Nephron progenitor cell (in vitro differentiated cells): ENCODE results near the gene NXF3.

Experiments used
- DNase-seq: peaks from one replicate; pipeline ENCODE4 v3.0.0; 2021
- H3K27ac Mint-ChIP-seq: 2 replicates; pipeline ENCODE4 v1.8.0; 2021; ENCODE audit warnings: mild to moderate bottlenecking, moderate library complexity, mixed read lengths
- H3K27me3 Mint-ChIP-seq: 2 replicates; pipeline ENCODE4 v1.8.0; 2021; ENCODE audit warnings: mild to moderate bottlenecking, low read depth, mixed read lengths; ENCODE audit not compliant: poor library complexity
- H3K36me3 Mint-ChIP-seq: 2 replicates; pipeline ENCODE4 v1.8.0; 2021; ENCODE audit warnings: low read depth, mixed read lengths
- H3K4me1 Mint-ChIP-seq: 2 replicates; pipeline ENCODE4 v1.8.0; 2021; ENCODE audit warnings: mixed read lengths
- H3K4me3 Mint-ChIP-seq: 2 replicates; pipeline ENCODE4 v1.8.0; 2021; ENCODE audit warnings: mild to moderate bottlenecking, moderate library complexity, mixed read lengths
- H3K9me3 Mint-ChIP-seq: 2 replicates; pipeline ENCODE4 v1.8.0; 2021; ENCODE audit warnings: mild to moderate bottlenecking, moderate library complexity, mixed read lengths
- TF ChIP-seq, protein P1 (sequence below): fragments of 200-600 bp; sonication (generic); IDR thresholded peaks from 2 replicates; pipeline ENCODE4 v1.5.0; 2021; ENCODE audit warnings: antibody characterized with exemption

Gene NXF3

DNA sequence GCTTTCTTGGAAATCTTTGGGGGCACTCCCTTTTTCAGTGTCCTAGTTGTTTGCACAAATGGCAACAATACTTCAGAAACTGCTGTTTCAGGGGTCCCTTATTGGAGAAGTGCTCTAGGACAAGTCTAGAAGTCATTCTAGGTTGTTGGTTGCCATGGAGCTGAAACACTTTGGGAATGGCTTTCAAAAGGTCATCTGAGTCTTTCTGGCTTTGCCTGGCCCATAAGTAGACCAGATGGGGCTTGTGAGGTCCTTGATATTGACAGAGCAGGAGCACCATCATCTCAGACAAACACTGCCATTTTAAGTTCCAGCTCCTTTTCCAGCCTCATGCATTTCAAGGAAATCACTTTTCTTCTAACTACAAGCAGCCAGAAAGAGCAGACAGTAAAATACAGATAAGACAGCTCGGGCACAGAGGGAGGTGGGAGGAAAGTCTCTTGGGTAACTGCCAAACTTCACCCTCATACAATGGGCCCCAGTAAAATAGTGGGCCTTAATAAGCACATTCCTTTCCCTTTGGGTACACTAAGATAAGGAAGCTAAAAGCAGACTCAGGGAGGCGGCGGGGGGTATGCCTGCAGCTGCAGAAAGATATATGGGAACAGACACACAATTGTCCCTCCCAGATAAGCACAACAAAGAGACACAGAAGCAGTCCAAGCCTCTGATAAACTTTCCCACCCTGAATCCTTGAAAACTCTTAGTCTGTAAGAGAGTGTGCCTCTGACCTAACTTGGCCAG, 8.5 kb upstream of the NXF3 start:
- Mint-ChIP-seq H3K4me1 (peaks cover 17% of the 10 kb centered on the region), H3K4me3 (no peak overlapping the region), H3K27me3 (no peaks in the 10 kb centered on the region), H3K9me3 (peaks cover 52% of the 10 kb centered on the region), H3K36me3 (no peaks in the 10 kb centered on the region), H3K27ac (peak overlapping the region; percentile 66)
- no peak for DNase-seq
- TF ChIP-seq, protein P1, sequence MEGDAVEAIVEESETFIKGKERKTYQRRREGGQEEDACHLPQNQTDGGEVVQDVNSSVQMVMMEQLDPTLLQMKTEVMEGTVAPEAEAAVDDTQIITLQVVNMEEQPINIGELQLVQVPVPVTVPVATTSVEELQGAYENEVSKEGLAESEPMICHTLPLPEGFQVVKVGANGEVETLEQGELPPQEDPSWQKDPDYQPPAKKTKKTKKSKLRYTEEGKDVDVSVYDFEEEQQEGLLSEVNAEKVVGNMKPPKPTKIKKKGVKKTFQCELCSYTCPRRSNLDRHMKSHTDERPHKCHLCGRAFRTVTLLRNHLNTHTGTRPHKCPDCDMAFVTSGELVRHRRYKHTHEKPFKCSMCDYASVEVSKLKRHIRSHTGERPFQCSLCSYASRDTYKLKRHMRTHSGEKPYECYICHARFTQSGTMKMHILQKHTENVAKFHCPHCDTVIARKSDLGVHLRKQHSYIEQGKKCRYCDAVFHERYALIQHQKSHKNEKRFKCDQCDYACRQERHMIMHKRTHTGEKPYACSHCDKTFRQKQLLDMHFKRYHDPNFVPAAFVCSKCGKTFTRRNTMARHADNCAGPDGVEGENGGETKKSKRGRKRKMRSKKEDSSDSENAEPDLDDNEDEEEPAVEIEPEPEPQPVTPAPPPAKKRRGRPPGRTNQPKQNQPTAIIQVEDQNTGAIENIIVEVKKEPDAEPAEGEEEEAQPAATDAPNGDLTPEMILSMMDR: no peak

DNA sequence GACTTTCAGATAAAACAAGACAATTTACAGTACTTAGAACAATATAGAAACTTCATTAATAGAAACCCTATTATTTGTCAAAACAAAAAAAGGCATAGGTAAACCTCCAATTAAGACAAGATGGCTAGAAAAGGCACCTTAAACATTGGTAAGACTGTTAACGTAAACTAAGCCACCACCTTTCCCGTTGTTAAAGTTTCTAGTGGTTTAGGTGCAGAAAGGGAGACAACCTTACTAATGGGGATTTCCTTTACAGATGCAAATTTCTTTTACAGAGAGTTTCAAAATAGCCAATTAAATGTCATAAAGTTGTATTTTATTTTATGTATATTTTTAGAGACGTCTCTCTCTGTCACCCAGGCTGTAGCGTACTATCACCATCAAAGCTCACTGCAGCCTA, 7.5 kb upstream of the NXF3 start:
- no peak overlapping the region for H3K27ac Mint-ChIP-seq
- peaks cover 17% of the 10 kb centered on the region for H3K4me1 Mint-ChIP-seq
- peaks cover 50% of the 10 kb centered on the region for H3K9me3 Mint-ChIP-seq
- TF ChIP-seq, protein P1: no peak
- no peaks in the 10 kb centered on the region for H3K36me3 Mint-ChIP-seq
- no peaks in the 10 kb centered on the region for H3K27me3 Mint-ChIP-seq
- H3K4me3 Mint-ChIP-seq: no peak overlapping the region
- no peak for DNase-seq

DNA sequence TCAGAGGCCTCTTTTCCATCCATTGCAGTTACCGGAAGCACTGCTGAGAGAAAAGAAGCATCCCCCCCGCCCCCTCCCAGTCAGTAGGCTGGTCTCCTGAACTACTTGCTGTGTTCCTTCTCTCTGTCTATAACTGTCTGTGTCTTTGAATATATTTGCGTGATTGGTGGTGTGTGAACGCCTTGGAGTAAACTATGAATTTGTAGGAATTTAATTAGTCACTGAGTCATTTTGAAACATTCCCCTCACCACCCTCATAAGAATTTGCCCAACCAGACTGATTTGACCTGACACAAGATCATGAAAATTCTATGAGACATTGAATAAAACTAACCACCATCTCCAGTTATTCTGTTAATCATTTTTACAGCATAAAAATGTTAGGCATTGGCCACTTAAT, 6.7 kb upstream of the NXF3 start:
- Mint-ChIP-seq H3K4me1 (peaks cover 17% of the 10 kb centered on the region), H3K27ac (no peak overlapping the region), H3K36me3 (no peaks in the 10 kb centered on the region), H3K4me3 (no peak overlapping the region), H3K9me3 (peaks cover 52% of the 10 kb centered on the region), H3K27me3 (no peaks in the 10 kb centered on the region)
- TF ChIP-seq, protein P1: no peak
- DNase-seq: no peak

DNA sequence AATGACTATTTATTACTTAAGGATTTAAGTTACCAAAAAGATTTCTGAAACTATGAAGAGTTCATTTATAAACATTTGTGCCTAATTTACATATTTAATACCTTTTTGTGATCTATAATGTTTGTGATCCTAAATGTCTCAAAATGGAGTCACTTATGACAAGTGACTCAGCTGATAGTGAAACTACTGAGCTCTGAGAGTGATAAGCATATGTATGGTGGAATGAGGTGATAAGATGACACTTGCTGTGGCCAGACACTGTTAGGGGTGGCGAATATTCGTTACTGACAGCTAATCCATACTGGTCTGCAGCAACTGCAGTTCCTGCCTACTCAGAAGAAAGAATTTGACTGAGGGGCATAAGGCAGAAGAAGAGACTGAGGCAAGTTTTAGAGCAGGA, 5.5 kb upstream of the NXF3 start:
- Mint-ChIP-seq H3K27me3 (no peaks in the 10 kb centered on the region), H3K9me3 (peaks cover 52% of the 10 kb centered on the region), H3K27ac (no peak overlapping the region), H3K36me3 (no peaks in the 10 kb centered on the region), H3K4me3 (no peak overlapping the region), H3K4me1 (peaks cover 17% of the 10 kb centered on the region)
- DNase-seq: no peak
- TF ChIP-seq, protein P1: no peak

DNA sequence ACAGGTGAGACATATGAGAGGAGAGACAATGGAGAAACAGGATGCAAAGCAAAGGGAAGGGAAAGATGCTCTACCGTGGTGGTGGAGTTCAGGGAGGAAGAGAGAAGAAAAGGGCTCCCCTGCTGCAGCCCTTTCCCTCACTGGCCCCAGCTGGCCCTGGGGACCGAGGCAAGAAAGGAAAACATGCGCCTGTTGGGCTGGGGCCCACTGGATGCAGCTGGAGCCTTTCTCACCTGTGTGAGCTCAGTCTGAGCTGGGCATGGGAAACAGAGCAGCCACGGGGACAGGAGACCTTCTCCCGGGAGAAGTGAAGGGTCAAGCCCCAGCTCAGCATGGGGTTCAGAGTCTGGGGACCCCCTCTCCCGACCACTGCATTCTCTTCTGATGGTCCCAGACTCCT, 11.9 kb downstream of the NXF3 start:
- no peak overlapping the region for H3K4me3 Mint-ChIP-seq
- H3K4me1 Mint-ChIP-seq: no peaks in the 10 kb centered on the region

More for the DNA sequence above, 11.9 kb downstream of the NXF3 start:
- Mint-ChIP-seq H3K27ac (no peak overlapping the region), H3K36me3 (no peaks in the 10 kb centered on the region), H3K27me3 (peaks cover 4% of the 10 kb centered on the region), H3K9me3 (peaks cover 55% of the 10 kb centered on the region)
- no peak for DNase-seq
- TF ChIP-seq, protein P1: no peak
